ENCODE results near the gene SPECC1. TPM values are rescaled to one million over a fixed set of nuclear protein-coding genes. Genes with fewer than 3 reads are reported as not detected.

SPECC1 gene
- total RNA-seq, 6 donors from 2014 or later, result 21.8 to 65.0 (median 33.9) TPM

Small RNA genes lying within 50 kb of the gene (small RNA-seq; reads per million reads assigned to genes)
- 0 reads per million in 4 donors for gene AC008088.1
- gene RNU6-1057P, result 0 reads per million in 4 donors
- 0 reads per million in 4 donors for gene RNU6-258P
- 0 reads per million in 4 donors for gene RNU6-467P

Other genes starting within 250 kb of the SPECC1 start
- gene ULK2, start 141.4 kb upstream of the SPECC1 start, total RNA-seq, result 10 to 100 TPM; 16.2 to 43.0 (median 26.2) TPM
- 10 to 100 TPM; 13.4 to 40.3 (median 30.6) TPM for gene AKAP10, start 31.5 kb upstream of the SPECC1 start, total RNA-seq